Gastroesophageal sphincter (tissue), 3 donors: ENCODE data around the gene HELZ.

ENCODE experiments used
- CTCF ChIP-seq, 4 experiments: fragments of 200-600 bp in 2 of 4; fragments of 450-650 bp in 2 of 4; sonication (generic) in 1 of 4; IDR thresholded peaks; one replicate each; pipeline ENCODE4 v1.5.1; 2017 to 2019; ENCODE audit warnings: antibody characterized with exemption in 4 of 4, mild to moderate bottlenecking in 2 of 4, moderate library complexity in 2 of 4
- EP300 ChIP-seq: sonication (generic); formaldehyde crosslinking; IDR thresholded peaks from one replicate; pipeline ENCODE4 v1.6.1; 2017; ENCODE audit warnings: antibody characterized with exemption, mild to moderate bottlenecking
- POLR2A ChIP-seq, 2 donors: fragments of 450-650 bp; IDR thresholded peaks; one replicate each; pipeline ENCODE4 v1.6.1; 2017; ENCODE audit warnings: antibody characterized with exemption in 2 of 2, mild to moderate bottlenecking in 2 of 2, moderate library complexity in 1 of 2

DNA sequence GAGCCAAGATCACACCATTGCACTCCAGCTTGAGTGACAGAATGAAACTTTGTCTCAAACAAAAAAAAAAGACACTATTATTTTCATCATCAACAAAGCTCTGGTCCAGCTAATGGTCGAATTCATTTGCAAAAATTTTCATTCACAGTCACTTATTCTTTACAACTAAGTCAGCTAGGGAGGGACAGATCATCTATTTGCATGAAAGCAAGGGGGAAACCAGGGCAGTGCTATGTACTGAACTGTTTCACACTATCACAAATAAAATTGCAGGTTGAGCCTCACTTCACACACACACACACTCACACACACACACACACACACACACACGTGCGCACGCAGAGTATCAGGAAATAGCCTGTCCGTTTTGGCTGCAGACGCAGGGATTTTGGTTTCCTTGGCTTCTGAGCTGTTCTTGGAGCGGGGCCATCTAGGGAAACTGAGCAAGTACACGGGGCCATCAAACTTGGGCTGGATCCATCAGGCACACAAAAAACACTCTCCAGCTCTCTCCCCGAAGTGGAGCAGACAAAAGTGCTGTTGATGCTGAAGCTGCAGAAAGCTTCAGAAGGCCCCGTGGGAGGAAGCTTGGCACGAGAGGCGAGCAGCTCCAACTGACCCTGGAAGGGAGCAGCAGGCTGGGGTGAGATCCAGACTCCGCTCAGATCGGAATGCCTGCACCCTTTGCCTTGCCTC, 44.3 kb upstream of the HELZ start:
- TF ChIP-seq CTCF (IDR thresholded peaks at IDR 0.05), result no peak
- TF ChIP-seq EP300, result no peak
- no peak for TF ChIP-seq POLR2A (IDR thresholded peaks at IDR 0.05)
